ENCODE results near the gene SP3.

DNA sequence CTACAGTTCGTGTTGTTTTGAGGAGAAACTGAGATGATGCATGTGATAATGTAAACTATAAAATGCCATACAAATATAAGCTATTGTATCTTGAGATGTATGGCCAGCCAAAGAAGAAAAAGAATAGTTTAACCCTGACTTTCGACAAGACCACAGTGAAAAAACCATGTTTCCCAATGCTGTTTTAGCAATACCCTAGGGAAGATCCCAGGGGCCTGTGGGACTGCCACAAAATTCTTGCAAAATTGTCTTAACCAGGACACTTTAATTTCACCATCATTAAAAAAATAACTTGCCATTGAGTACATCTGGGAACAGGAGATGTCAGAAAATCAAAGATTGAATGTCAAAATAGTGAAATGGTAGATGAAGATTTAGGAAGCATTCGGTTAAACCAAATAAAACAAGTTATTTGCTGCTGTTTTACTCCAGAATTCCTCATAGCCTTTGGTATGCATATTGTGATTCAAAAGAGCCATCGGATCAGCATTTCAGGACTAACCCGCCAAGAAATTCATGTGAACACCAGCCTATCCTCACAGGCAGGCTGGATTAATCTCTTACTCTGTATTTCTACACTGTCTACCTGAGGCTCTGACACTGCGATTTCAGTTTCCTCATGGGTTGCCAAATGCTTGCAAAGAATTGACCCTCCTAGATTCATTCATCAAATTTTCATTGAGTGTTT, 49.0 kb upstream of the SP3 start:
- TF ChIP-seq, protein P1, sequence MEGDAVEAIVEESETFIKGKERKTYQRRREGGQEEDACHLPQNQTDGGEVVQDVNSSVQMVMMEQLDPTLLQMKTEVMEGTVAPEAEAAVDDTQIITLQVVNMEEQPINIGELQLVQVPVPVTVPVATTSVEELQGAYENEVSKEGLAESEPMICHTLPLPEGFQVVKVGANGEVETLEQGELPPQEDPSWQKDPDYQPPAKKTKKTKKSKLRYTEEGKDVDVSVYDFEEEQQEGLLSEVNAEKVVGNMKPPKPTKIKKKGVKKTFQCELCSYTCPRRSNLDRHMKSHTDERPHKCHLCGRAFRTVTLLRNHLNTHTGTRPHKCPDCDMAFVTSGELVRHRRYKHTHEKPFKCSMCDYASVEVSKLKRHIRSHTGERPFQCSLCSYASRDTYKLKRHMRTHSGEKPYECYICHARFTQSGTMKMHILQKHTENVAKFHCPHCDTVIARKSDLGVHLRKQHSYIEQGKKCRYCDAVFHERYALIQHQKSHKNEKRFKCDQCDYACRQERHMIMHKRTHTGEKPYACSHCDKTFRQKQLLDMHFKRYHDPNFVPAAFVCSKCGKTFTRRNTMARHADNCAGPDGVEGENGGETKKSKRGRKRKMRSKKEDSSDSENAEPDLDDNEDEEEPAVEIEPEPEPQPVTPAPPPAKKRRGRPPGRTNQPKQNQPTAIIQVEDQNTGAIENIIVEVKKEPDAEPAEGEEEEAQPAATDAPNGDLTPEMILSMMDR (conservative IDR thresholded peaks at IDR 0.05; ENCODE audit: low read length): no peak
- TF ChIP-seq EZH2phosphoT487 (IDR thresholded peaks at IDR 0.05; ENCODE audit: borderline replicate concordance, low read depth, low read length): no peak
